ENCODE data around the gene ZDHHC18. TPM values are rescaled to one million over a fixed set of nuclear protein-coding genes. Genes with fewer than 3 reads are reported as not detected.
A peak's percentile ranks its signal among the peaks of the same experiment; 100 is the strongest.

The ZDHHC18 gene
- total RNA-seq, 2 experiments from 2014 or later: 45.1 to 55.0 TPM

DNA sequence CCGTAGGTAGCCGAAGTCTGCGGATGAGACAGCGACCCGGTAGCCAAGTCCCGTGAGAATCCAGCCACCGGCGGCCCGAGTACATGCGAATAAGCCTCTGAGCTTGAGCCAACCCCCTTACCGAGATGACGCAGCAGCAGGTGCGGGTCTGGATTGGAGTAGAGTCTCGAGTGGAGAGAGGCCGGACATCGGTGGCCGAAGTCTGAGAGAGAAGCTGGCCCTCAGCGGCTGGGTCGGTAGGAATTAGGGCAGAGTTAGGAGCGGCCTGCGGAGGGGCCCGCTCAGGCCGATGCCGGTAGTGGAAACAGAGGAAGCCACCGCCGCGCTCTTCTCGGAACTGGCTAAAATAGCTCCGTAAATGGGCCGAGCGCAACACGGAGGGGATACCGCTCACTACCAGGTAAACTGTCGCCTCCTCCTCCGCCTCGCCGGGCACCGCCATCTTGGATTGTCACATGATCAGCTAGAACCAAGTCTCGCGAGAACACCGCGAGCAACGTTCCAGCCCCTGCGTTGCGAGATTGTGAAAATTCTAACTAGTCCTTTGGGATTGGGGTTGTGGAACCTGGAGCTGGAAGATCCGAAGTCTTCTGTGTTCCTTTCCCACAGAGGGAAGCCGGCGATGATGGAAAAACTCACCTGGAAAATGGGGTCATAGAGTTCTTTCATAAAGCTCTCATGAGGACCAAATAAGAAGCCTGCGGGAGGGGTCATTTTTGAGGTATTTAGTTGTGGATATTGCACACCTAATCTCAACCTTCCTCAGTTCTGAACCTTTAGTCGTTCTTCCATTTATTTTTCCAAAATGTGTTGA lies 73.7 kb downstream of the ZDHHC18 start, which contains the start of gene GPATCH3:
GPATCH3 (minus strand) TSS at position 467 of the 814 bp plus-strand sequence; CDS start at position 442, 25 bp downstream.
- Mint-ChIP-seq H3K27ac (peak within 1 kb of the TSS; percentile 99), H3K4me1 (peaks cover 35% of the 10 kb centered on the region), H3K9me3 (no peaks in the 10 kb centered on the region), H3K27me3 (no peaks in the 10 kb centered on the region), H3K4me3 (peak within 1 kb of the TSS; percentile 91), H3K36me3 (ENCODE audit: low read depth) (peaks cover 12% of the 10 kb centered on the region)
- POLR2A ChIA-PET: interaction anchor here (0.6 to 1.5 kb wide), 3 partner anchors 9 to 932 kb away, joined by 3 to 5 read pairs (median 3); no protein-coding TSS in a partner anchor
- CTCF ChIA-PET: interaction anchor here (0.8 to 2.7 kb wide), 6 partner anchors 10 to 128 kb away, joined by 3 to 11 read pairs (median 3); partner anchors contain the start of gene GPN2
- peak; percentile 94 for DNase-seq

DNA sequence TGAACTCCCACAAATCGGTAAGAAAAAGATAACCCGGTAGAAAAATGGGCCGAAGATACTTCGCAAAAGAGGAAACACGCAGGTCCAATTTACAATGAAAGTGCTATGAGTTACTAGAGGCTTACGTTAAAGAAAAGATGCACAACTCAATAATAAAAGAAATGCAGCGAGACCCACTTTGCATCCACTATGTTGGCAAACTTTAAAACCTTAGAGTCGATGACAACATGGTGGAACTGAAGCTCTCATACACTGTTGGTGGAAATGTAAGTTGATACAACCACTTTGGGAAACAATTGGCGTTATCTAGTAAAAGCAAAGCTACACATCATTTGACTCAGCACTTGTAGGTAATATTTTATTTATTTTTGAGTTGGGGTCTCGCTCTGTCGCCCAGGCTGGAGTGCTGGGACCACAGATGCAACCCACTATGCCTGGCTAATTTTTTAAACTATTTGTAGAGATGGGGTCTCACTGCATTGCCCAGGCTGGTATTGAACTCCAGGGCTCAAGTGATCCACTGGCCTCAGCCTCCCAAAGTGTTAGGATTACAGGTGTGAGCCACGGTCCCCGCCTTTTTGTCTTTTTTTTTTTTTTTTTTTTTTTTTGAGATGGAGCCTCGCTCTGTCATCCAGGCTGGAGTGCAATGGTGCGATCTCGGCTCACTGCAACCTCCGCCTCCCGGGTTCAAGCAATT lies 74.5 kb downstream of the ZDHHC18 start:
- Mint-ChIP-seq H3K36me3 (ENCODE audit: low read depth) (peaks cover 10% of the 10 kb centered on the region), H3K27ac (peak overlapping the region; percentile 99), H3K4me3 (peak overlapping the region; percentile 91), H3K27me3 (no peaks in the 10 kb centered on the region), H3K4me1 (peaks cover 35% of the 10 kb centered on the region), H3K9me3 (no peaks in the 10 kb centered on the region)
- ChIA-PET POLR2A (interaction anchor here (0.6 to 1.5 kb wide), 3 partner anchors 10 to 931 kb away, joined by 3 to 5 read pairs (median 3); no protein-coding TSS in a partner anchor), CTCF (interaction anchor here (0.8 to 2.7 kb wide), 6 partner anchors 10 to 129 kb away, joined by 3 to 11 read pairs (median 3); partner anchors contain the start of gene GPN2)
- DNase-seq: no peak

Other genes with a start within 250 kb of the ZDHHC18 start
- gene ARID1A, start 130.7 kb upstream of the ZDHHC18 start, total RNA-seq: 100 to 1,000 TPM; 120 TPM
- 10 to 100 TPM; 16.4 to 16.9 TPM for gene PIGV, start 38.7 kb upstream of the ZDHHC18 start, total RNA-seq
- 1 to 10 TPM; 2.4 to 3.0 TPM for gene SFN, start 36.5 kb downstream of the ZDHHC18 start, total RNA-seq
- 10 to 100 TPM; 25.9 to 26.9 TPM for gene GPN2, start 63.6 kb downstream of the ZDHHC18 start, total RNA-seq
- gene GPATCH3, start 73.8 kb downstream of the ZDHHC18 start, total RNA-seq: 10 to 100 TPM; 14.0 to 14.8 TPM
- gene NR0B2, start 87.3 kb downstream of the ZDHHC18 start, total RNA-seq: not detected
- 10 to 100 TPM; 56.2 to 64.5 TPM for gene NUDC, start 95.1 kb downstream of the ZDHHC18 start, total RNA-seq
- not detected for gene KDF1, start 133.8 kb downstream of the ZDHHC18 start, total RNA-seq
- gene TRNP1, start 167.0 kb downstream of the ZDHHC18 start, total RNA-seq: not detected
- gene TENT5B, start 186.2 kb downstream of the ZDHHC18 start, total RNA-seq: not detected